ENCODE data around the gene DHRS1.
A peak's percentile ranks its signal among the peaks of the same experiment; 100 is the strongest.

Gene DHRS1

DNA sequence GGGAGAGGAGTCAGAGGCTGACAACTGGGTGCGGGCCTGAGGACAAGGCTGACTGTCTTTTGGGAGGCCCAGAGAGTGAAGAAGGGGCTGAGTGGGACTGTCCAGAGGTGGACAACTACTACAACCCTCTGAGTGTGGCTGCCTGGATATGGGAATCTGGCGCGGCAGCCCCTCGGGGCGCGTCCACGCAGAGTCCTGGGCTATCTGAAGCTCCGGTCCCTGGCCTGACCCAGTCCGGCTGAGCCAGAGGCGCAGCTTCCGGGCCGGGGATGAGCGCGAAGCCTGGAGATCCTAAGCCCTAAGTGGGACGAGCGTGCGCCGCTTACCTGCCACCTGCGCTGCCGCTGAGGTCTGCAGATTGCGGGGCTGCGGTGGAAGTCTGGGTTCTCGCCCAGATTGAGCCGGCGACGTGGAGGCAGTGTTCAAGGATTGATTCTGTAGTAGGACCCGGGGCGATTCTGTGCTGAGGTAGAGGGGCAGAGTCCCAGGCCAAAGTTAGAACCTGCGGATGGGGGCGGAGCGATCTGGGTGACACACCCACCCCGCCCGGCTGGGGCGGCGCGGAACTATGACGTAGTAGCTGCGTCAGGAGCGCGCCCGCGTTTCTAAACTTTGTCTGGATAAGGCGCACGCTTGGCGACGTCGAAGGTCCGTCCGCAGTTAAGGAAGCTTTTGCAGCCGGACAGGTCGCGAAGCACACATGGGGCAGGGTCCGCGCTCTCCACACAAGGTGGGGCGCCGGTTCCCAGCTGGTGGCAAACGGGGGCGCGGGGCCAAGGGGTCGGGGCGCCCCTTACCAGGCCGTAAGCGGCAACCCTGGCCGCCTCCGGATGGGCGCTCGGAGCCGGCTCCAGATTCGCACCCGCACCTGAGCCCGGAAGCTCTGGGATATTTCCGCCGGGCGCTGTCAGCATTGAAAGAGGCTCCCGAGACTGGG is at the start of gene DHRS1, which contains the start of gene NOP9:
Gene DHRS1, minus strand, starts transcription at position 526 of the 937 bp plus-strand sequence. CDS start 674 bp downstream, outside the sequence.
Gene NOP9, plus strand, starts transcription at position 596 of the 937 bp plus-strand sequence. Its CDS starts 105 bp downstream, at position 701.
- DNase-seq = peak; percentile 88 to 91

DNA sequence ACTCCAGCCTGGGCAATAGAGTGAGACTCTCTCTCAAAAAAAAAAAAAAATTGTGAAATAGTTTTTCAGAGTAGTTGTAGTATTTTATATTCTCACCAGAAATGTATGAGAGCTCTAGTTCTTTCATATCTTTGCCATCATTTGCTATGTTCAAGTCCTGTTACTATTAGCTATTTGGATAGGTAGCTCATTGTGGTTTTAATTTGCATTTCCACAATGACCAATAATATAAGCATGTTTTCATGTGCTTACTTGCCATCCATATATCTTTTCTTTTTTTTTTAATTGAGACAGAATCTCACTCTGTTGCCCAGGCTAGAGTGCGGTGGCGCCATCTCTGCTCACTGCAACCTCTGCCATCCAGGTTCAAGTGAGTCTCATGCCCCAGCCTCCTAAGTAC is 48.6 kb upstream of the DHRS1 start:
- no peak for DNase-seq

DNA sequence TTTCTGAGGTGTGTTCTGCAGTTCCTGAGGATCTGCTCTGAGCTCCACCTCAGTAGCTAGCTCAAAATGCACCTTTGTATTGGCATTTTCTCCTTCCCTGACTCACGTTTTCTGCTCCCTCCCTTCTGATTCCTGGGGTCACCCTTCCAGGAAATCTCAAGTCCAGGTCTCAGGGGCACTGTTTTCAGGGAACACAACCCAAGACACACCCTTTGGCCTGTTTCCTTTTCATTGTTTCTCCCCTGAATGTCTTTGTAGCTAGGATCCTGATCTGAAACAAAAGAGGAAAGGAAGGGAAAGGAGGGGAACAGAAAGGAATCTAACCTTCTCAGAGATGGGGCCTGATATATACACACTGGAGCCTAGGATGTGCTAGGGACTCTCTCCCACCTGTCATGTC is 47.6 kb upstream of the DHRS1 start:
- no peak for DNase-seq

DNA sequence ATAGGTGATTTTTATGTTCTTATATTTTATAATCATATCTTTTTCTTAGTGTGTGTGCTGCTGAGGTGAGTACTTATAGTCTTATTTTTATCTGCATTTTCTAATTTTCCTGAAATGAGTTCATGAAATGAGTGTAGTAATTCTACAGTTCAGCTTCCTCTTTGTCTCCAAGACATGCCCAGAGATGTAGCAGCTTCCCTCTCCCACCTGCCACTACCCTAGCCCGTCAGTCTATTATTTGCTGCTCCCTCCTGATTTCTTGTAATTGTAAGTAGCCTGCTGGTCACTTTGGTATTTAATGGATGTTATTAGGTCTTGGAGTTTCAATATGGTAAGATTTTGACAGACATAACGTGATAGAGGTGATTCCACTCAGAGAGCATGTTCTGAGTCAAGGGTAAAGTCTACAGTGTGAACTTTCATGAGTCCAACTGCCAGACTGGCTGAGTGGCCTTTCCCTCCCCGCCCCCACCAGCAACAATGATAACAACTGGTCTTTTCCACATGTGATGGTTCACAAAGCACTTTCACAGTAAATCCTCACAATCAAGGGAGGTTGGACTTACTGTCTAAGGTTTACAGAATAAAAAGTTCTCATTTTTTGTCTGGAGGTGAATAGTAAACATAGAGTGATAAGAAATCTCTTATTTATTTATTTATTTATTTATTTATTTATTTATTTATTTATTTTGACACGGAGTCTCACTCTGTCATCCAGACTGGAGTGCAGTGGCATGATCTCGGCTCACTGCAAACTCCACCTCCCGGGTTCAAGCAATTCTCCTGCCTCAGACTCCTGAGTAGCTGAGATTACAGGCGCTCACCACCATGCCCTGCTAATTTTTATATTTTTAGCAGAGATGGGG is 44.4 kb upstream of the DHRS1 start:
- DNase-seq = no peak

DNA sequence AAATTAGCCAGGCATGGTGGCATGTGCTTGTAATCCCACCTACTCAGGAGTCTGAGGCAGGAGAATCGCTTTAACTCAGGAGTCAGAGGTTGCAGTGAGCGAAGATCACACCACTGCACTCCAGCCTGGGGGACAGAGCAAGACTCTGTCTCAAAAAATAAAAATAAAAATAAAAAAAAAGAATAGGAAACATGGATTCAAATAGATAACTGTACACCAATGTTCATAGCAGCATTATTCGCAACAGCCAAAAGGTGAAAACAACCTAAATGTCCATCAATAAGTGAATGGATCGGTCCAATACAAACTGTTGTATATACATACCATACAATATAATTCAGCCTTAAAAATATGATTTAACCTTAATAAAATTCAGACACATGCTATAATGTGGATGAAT is 43.3 kb upstream of the DHRS1 start:
- DNase-seq = no peak

DNA sequence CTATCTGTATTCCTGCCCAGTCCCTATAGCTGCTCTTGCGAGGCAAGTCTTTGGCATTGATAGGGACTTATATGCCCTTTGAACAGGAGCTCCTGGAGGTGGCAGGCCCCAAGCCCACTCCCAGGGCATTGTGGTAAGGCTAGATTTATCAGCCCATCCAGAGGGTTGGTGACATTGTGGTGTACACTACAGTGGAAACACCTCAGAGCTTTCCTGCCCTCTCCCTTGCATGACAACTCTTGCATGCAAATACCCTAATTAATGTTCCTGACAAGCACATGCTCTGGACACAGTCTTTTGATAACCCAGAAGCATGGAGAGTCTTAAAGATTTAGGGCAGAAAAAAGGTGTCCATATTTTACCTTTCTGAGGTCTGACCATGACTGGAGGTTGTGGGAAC is 41.0 kb upstream of the DHRS1 start:
- DNase-seq = no peak

DNA sequence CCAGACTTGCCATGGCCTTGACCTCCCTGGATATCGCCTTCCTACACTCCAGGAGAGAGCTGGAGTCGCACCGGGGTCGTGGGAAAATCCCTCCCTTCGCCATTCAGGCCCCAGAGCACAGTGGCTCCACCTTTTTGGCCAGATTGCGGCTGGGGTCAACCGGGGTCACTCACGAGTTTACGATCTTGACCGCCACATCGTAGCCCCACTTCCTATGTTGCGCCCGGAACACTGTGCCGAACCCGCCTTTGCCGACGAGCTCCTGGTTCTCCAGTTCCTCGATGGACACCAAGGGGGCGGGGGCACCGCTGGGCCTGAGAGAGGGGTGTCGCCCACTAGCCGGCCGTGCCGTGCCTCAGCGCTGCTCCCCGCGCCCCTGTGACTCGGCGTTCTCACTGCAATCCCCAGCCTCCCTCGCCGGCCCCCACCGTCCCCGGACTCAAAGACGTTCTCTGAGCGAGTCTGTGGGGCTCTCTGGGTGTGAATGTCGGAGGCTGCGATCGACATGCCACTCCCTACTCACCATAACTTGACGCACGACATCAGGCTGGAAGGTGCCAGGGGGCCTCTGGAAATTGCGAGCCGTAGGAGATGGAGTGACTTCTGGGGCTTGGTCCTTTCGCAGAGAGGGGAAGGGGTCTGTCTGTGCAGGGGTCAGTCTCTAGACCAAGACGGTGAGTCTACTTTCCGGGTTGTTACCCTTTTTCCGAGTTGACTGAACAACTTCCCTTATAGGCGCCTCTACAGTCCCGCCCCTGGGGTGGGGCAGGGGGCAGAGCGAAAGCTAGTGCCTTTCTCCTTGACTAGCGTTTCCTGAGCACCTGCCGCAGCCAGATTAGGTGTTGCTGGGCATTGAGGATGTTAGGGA is 39.9 kb upstream of the DHRS1 start, which contains the start of gene RIPK3:
Gene RIPK3, minus strand, starts transcription at position 708 of the 868 bp plus-strand sequence. Its CDS starts 165 bp downstream, at position 543.
- DNase-seq = peak; percentile 63 to 68

DNA sequence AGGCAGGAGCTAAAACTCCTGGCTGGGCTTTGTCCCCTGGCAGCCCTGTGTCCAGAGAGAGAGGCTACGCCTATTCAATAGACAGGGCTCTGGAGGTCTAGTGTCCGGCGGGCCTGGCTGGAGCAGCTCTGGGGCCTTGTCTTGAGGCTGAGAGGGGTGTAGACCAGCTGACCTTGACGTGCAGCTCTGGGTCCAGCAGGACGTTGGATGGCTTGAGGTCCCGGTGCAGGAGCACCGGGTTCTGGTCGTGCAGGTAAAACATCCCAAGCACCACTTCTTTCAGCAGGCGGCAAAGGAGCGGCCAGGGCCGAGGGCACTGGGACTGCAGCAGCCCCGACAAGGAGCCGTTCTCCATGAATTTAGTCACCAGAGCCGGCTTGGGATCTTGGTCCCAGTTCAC is 39.3 kb upstream of the DHRS1 start:
- no peak for DNase-seq

DNA sequence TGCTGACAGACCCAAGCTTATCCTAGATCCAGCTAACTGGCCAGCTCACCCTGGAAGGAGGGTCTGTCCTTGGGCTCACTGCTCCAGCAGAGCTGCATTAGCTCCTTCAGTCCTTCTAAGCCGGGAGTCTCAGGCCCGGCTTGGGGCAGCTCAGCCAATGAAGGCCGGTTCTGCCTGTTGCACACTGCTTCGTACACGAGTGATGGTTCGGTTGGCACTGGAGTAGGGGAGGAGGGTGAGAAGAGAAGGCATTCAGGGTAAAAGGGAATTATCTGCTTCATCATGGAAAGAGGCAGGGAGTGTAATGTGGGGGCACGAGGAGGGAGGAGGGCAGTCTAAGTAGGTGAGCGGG is 38.2 kb upstream of the DHRS1 start:
- no peak for DNase-seq

DNA sequence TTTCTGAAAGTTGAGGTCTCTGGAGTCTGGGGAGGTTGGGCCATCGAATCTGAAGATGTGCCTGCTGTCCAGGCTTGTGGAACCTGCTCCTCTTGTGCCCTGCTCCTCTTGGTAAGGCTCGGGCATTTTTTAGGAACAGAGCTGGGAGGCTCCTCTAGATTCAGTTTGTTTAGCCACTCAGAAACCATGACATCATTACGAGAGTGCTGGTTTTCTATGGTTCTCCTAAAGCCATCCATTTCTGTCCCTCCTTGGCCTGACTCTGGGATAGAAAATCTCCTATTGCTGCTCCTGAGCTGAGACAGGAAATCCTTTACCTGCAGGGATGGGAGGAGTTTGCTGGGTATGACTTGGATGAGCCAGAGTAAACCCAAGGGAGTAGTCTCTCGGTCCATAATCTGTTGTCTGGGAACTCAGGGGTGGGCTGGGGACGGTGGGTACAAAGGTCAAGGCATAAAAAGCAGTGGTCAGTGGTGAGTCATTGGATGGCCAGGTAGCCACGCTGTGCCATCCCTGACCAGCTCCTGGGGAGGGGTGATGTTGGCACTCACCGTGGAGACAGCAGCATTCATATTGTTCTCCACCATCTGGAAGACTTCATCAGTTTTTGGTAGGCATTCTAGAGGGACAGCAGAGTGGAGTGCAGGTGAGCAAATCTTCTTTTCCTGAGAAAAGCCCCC is 37.7 kb upstream of the DHRS1 start:
- no peak for DNase-seq

DNA sequence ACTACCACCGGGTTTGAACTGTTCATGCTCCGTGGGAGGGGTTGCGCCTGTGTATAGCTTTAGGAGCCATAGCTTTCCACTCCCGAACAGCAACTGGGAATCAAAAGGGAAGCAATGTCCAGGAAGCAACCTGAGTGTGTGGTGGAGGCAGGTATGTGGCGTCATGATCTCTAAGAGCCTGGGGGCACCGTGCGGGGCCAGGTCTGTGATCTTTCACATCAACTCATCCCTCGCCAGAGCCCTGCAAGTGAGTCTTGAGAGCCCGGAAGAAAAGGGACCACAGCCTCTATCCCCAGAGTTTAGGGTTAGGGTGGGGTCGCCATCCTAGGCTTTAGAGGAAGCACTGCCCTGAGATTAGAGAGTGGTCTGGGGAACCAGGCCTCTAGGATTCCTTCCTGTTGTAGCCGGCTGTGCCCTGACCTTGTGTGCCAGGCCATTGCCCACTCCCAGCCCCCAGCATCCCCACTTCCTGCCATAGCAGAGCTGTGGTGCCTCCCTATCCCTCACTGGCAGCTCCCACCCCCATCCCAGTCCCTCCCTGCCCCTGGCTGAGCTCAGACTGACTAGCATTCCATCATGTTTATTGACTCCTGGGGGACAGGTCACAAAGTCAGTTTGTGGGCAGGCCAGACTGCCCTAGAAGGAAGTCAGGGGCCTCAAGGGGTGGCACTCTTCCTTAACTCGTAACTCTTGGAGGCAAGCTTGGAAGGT is 36.0 kb upstream of the DHRS1 start:
- DNase-seq = no peak

DNA sequence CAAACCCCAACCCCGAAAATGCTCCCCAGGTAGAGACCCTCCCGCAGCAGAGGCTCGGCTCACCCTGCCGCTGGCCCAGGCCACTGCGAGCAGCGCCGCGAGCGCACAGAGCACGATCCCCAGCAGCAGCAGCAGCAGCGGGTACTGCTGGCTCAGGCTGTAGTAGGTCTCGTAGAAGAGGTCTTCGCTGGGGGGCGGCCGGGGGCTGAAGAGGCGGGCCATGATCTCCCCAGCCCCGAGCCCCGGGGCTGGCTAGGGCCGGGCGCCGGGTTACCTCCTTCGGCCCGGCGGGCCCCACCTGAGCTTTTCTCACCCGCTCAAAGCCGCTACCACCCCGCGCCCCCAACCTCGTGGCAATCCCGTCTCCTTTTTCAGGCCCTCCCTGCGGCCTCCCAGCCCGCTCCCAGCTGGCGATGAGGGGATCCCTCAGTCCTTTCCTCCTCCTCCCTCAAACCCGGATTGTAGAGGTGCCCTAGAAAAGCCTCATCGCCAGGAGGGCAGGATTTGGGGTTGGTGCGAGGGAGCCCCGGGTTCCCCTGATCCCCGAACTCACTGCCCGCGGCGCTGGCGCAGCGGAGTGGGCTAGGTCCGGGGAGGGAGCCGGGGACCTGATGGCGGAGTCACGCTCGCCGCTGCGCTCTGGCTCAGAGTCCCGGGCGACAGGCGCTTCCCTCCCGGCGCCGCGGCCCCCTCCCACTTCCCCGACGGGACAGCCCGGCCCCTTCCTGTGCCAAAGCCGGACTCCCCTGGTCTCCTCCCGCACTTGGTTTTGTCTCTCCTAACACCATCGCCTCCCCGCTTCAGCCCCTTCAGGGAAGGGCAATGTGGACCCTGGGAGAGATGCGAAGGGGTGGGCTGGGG is 35.1 kb upstream of the DHRS1 start, which contains the start of gene ADCY4:
Gene ADCY4, minus strand, starts transcription at position 641 of the 861 bp plus-strand sequence. Its CDS starts 419 bp downstream, at position 222.
- DNase-seq = no peak

DNA sequence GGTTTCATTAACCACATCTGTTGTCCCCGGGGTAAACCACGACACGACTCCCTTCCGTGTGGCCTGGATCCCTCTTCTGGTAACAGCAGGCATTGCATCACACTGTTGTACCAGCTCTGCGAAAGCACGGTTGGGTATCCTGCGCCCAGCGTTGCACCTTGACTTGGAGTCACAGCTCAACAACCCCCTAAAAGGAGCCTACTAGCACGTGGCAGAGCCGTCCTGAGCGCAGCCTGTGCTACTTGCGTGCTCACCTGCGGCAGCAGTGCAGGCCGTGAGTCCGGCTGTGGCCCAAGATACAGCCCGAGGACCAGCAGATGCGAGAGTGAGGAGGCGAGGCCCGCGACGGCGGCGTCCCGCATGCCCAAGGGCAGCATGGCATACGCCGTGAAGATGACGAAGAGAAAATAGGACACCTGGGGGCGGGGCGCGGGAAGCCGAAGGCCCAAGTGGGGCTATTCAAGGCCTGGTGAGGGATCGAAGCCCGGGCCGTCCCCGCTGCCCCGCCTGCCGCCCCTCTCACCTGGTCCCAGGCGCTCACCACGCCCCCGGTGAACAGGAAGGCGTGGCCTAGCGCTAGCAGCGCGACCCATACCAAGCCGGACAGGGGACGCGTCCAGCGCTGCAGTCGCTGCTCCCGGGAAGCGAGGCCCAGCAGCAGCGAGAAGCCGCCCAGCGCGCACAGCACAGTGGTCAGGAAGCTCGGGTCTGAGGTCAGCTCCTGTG is 32.9 kb upstream of the DHRS1 start:
- DNase-seq = peak; percentile 90 to 92

DNA sequence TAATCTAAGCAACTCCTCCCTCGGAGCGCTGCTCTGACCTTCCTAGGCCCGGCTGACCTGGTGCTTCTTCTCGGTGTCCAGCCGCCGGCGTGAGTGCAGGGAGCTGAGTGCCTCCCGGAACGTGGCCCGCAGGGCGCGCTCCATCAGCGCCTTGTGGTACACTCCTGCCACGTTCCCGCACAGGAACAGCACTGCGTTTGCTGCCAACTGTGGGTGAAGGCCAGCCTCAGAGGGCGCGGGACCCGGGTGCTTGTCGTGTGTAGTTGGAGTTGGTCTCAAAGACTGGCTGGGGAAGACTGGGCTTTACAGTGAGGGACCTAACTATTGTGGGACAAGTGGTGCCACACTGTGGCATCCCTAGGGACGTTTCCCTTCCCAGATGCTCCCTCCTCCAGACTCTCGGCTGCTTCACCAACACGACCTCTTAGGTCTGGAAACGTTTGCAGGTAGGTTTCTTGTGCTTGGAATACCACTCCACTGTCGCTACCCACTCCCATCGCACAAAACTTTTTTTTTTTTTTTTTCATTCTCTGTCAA is 32.2 kb upstream of the DHRS1 start:
- no peak for DNase-seq

DNA sequence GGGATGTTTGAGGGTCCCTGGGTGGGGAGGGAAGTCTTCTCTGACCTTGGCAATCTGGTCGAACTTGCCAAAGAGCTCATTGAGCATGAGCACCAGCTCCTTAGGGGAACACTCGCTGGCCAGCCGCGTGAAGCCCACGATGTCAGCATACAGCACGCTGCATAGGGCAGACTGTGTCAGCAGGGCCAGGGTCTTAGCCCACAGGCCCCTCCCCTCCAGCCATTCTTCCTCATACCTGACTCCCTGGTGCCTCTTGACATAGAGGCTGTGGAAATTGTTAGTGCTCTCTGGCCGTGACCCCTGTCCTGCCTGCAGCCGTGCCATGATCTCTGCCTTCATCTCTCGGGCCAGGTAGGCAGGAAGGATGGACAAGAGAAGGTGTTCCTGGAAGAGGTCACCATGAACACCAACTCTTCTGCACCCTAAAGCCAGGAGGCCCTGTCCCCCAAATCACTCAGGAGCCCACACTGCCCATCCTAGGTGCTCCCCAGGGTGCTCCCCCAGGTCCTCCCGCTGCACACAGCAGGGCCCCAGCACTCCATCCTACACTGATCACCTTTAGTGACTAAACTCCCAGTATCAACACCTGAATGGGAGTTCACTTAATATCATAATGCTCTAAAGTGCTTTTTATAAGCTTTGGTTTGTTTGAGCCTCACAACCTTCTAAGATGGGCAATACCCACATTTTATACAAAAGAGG is 31.5 kb upstream of the DHRS1 start:
- DNase-seq = no peak

DNA sequence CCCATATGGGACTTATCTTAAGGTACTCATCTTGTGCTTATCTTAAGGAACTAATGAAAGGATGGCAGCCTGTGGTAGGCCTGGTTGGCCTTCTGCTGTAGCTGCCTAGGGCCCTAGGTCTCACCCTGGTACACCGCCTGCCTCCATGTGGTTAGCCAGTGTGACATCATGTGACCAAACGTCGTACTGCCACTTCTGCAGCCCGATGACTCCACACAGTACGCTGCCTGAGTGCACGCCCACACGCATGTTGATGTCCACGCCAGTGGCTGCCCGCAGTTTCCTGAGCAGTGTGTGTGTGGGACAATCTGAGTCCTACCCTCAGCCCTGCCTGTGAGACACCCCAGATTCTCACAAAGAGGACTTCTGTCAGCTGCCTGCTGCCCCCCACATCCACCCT is 30.2 kb upstream of the DHRS1 start:
- DNase-seq = peak; percentile 76 to 85

DNA sequence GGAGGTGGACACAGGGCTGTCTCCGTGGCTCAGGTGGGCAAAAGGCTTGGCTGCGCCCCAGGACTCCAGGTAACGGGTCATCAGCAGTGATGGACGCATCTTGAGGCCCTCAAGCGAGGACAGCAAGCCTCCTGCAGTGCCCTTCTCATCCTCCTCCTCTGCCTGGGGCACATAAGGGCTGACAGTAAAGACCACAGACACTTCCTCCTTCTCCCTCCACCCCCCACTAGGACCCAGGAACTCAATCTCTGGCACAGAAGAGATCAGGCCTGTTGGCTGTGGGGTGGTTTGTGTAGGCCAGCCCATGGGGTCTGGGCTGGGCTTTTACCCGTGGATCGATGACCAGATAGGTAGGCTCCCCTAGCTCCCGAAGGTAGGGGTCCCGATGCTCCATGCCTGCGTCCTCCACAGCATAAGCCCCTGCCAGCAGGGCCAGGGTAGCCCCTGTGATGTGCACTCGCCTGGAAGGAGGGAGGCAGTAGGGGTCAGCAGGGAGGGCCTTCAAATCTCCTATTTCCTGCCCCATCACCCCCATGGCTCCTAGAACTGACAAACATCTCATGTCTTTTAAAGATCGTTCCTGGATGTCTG is 29.6 kb upstream of the DHRS1 start:
- no peak for DNase-seq

DNA sequence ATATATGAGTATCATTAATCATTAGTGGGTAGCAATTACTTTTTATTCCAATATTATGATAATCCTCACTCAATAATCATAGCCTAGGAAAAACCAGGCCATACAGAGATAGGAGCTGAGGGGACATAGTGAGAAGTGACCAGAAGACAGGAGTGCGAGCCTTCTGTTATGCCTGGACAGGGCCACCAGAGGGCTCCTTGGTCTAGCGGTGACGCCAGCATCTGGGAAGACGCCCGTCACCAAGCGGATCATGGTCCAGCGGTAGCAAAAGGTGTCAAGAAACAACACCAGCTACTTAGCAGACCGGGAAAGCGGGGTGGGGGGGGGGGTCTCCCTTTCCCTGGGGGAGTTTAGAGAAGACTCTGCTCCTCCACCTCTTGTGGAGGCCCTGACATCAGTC is 28.3 kb upstream of the DHRS1 start:
- peak; percentile 29 to 44 for DNase-seq
